T-helper 2 cell treated with Interferon-gamma antibody and Interleukin-4, amounts not matched to agents 5 μg/mL and 100 μg/mL, for 36 hours (primary cell): Measurements from ENCODE around the gene PALLD.

Experiments used
- DNase-seq: peaks from one replicate; pipeline ENCODE4 v3.0.0; 2021; ENCODE audit warnings: low spot score
- H3K27ac Mint-ChIP-seq: one replicate; pipeline ENCODE4 v1.8.0; 2021; ENCODE audit warnings: mild to moderate bottlenecking, mixed read lengths
- H3K27me3 Mint-ChIP-seq: one replicate; pipeline ENCODE4 v1.8.0; 2021; ENCODE audit warnings: low read depth, mixed read lengths
- H3K36me3 Mint-ChIP-seq: one replicate; pipeline ENCODE4 v1.8.0; 2021; ENCODE audit warnings: low read depth, mixed read lengths
- H3K4me1 Mint-ChIP-seq: one replicate; pipeline ENCODE4 v1.8.0; 2021; ENCODE audit warnings: low read depth, mixed read lengths
- H3K4me3 Mint-ChIP-seq: one replicate; pipeline ENCODE4 v1.8.0; 2022; ENCODE audit warnings: mild to moderate bottlenecking, moderate library complexity, mixed read lengths
- H3K9me3 Mint-ChIP-seq: one replicate; pipeline ENCODE4 v1.8.0; 2021; ENCODE audit warnings: mixed read lengths

The PALLD gene

GRCh38 chr4:168758351-168758876 lies 261.6 kb downstream of the PALLD start:
- DNase-seq, result no peak
- Mint-ChIP-seq H3K27me3 (peaks cover 3% of the 10 kb centered on the region), H3K9me3 (no peaks in the 10 kb centered on the region), H3K27ac (no peak overlapping the region), H3K36me3 (no peaks in the 10 kb centered on the region), H3K4me3 (no peak overlapping the region), H3K4me1 (peaks cover 19% of the 10 kb centered on the region)

GRCh38 chr4:168759321-168759720 lies 262.5 kb downstream of the PALLD start:
- no peak for DNase-seq
- Mint-ChIP-seq H3K9me3 (no peaks in the 10 kb centered on the region), H3K36me3 (no peaks in the 10 kb centered on the region), H3K27ac (no peak overlapping the region), H3K4me1 (peaks cover 19% of the 10 kb centered on the region), H3K4me3 (no peak overlapping the region), H3K27me3 (peaks cover 2% of the 10 kb centered on the region)

GRCh38 chr4:168759959-168760527 lies 263.2 kb downstream of the PALLD start:
- Mint-ChIP-seq H3K27ac (no peak overlapping the region), H3K27me3 (peaks cover 2% of the 10 kb centered on the region), H3K36me3 (no peaks in the 10 kb centered on the region), H3K9me3 (no peaks in the 10 kb centered on the region), H3K4me1 (peaks cover 19% of the 10 kb centered on the region), H3K4me3 (no peak overlapping the region)
- DNase-seq, result no peak

- H3K36me3 Mint-ChIP-seq, result no peaks in the 10 kb centered on the region
- H3K27me3 Mint-ChIP-seq, result peaks cover 2% of the 10 kb centered on the region
- H3K4me1 Mint-ChIP-seq, result peaks cover 19% of the 10 kb centered on the region
- H3K9me3 Mint-ChIP-seq, result no peaks in the 10 kb centered on the region
- H3K27ac Mint-ChIP-seq, result no peak overlapping the region
- DNase-seq, result no peak
- H3K4me3 Mint-ChIP-seq, result no peak overlapping the region
Measured at GRCh38 chr4:168761066-168761465, 264.2 kb downstream of the PALLD start.

DNA sequence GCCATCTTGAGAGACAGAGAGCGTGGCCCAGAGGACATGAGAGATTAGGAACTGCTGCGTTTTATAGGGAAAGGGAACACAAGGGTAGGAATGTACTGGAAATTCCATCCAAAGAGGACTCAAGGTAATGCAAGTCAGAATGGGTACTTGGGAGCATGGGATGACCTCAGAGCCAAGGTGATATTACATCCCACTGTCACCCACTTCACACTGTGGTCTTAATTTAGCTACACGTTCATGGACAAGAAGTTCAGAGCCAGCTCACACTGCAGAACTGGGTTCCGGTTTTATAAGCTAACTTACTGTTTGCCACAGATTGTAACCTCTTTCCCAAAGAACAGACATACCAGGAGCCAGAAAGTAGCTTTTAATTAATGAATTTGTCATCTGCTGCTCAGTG lies 268.5 kb downstream of the PALLD start:
- no peak for DNase-seq
- Mint-ChIP-seq H3K4me3 (no peak overlapping the region), H3K27me3 (peaks cover 5% of the 10 kb centered on the region), H3K27ac (no peak overlapping the region), H3K4me1 (peaks cover under 1% of the 10 kb centered on the region), H3K36me3 (no peaks in the 10 kb centered on the region), H3K9me3 (no peaks in the 10 kb centered on the region)

GRCh38 chr4:168765726-168766125 lies 268.9 kb downstream of the PALLD start:
- H3K9me3 Mint-ChIP-seq, result no peaks in the 10 kb centered on the region
- H3K27me3 Mint-ChIP-seq, result peaks cover 5% of the 10 kb centered on the region
- no peak for DNase-seq
- H3K36me3 Mint-ChIP-seq, result no peaks in the 10 kb centered on the region
- H3K4me3 Mint-ChIP-seq, result no peak overlapping the region
- no peak overlapping the region for H3K27ac Mint-ChIP-seq
- H3K4me1 Mint-ChIP-seq, result no peaks in the 10 kb centered on the region

- H3K9me3 Mint-ChIP-seq, result no peaks in the 10 kb centered on the region
- no peaks in the 10 kb centered on the region for H3K36me3 Mint-ChIP-seq
Measured at GRCh38 chr4:168766604-168767316, 269.9 kb downstream of the PALLD start.

DNA sequence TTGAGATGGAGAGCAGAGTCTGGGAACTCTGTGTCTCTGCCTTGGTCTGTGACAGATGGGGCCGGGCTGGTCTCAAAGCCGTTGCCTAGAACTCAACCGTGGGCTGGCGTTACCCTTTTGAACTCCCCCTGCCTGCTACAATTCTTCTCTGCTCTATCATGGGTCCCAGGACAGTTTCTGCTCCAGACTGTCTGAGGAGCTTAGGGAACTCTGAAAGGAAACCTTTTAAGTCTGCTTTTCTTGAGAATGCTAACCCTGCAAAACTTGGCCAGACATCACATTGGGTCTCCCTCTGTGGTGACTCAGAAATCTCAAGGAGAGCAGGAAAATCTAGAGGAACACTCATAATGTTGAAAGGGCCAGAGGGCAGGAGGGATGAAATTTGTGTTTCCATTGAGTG lies 272.6 kb downstream of the PALLD start:
- no peak overlapping the region for H3K27ac Mint-ChIP-seq
- no peaks in the 10 kb centered on the region for H3K36me3 Mint-ChIP-seq
- H3K27me3 Mint-ChIP-seq, result peaks cover 8% of the 10 kb centered on the region
- H3K4me1 Mint-ChIP-seq, result no peaks in the 10 kb centered on the region
- H3K9me3 Mint-ChIP-seq, result no peaks in the 10 kb centered on the region
- no peak for DNase-seq
- no peak overlapping the region for H3K4me3 Mint-ChIP-seq

More at GRCh38 chr4:168766604-168767316, 269.9 kb downstream of the PALLD start:
- Mint-ChIP-seq H3K27me3 (peaks cover 5% of the 10 kb centered on the region), H3K27ac (no peak overlapping the region), H3K4me1 (no peaks in the 10 kb centered on the region), H3K4me3 (no peak overlapping the region)
- no peak for DNase-seq

GRCh38 chr4:168769837-168770236 lies 273.0 kb downstream of the PALLD start:
- no peaks in the 10 kb centered on the region for H3K9me3 Mint-ChIP-seq
- no peak for DNase-seq
- no peak overlapping the region for H3K4me3 Mint-ChIP-seq
- no peaks in the 10 kb centered on the region for H3K4me1 Mint-ChIP-seq
- no peak overlapping the region for H3K27ac Mint-ChIP-seq
- peaks cover 8% of the 10 kb centered on the region for H3K27me3 Mint-ChIP-seq
- H3K36me3 Mint-ChIP-seq, result no peaks in the 10 kb centered on the region

GRCh38 chr4:168771251-168771650 lies 274.4 kb downstream of the PALLD start:
- Mint-ChIP-seq H3K9me3 (peaks cover 2% of the 10 kb centered on the region), H3K27ac (no peak overlapping the region), H3K36me3 (no peaks in the 10 kb centered on the region), H3K4me3 (no peak overlapping the region), H3K27me3 (peaks cover 6% of the 10 kb centered on the region), H3K4me1 (no peaks in the 10 kb centered on the region)
- DNase-seq, result no peak

DNA sequence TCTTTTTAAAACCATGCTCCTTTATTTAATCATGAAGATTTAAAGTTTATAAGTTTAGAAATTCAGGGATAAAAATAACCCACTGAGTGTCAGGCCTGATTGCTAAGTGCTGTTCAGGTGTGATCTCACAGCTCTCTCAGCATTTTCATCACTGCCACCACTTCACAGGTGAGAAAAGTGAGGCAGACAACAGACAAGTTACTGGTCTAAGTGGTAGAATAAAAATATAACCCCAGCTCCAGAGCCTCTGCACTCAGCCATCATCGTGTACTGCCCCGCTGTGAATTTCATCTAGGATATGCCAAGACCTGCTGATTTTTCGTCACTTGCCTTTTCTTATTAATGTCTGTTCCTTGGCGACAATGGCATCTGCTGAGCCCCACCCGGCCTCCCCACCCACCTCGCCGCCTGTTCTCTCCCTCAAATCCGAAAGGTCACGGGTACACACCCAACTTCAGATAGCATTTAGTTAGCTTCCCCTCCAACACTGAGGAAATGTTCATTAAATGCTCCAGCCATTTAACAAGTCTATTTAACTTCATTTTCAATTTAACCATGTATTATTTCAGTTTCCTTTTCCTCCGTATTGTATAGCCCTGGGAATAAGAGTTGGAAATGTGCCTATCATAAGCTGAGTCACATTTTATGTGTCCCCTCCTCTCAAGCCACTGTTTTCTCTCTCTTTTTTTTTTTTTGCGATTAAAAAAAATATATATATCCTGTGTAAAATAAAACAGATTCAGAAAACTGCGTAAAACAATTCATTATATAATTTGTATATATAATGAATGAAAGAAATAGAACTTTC lies 276.7 kb downstream of the PALLD start:
- no peak overlapping the region for H3K27ac Mint-ChIP-seq

DNA sequence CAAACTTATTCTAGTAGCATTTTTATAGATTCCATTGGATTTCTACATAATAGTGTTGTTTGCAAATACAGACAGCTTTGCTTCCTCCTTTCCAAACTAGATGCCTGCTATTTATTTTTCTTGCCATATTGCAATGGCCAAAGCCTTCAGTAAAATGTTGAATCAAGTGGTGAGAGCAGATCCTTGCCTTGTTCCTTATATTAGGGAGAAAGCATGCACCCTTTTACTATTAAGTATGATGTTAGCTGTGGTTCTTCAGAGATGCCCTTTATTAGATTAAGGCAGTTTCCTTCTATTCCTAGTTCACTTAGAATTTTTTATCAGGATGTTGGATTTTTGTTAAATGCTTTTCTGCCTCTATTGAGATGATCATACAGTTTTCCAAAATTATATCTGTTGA lies 279.5 kb downstream of the PALLD start:
- Mint-ChIP-seq H3K9me3 (peaks cover 5% of the 10 kb centered on the region), H3K36me3 (no peaks in the 10 kb centered on the region)
- no peak for DNase-seq

More for the DNA sequence above, 276.7 kb downstream of the PALLD start:
- H3K4me1 Mint-ChIP-seq, result no peaks in the 10 kb centered on the region
- peaks cover 5% of the 10 kb centered on the region for H3K9me3 Mint-ChIP-seq
- peaks cover 7% of the 10 kb centered on the region for H3K27me3 Mint-ChIP-seq
- DNase-seq, result no peak
- H3K36me3 Mint-ChIP-seq, result no peaks in the 10 kb centered on the region
- H3K4me3 Mint-ChIP-seq, result no peak overlapping the region

GRCh38 chr4:168777277-168777965 lies 280.6 kb downstream of the PALLD start:
- DNase-seq, result no peak
- no peak overlapping the region for H3K27ac Mint-ChIP-seq
- no peaks in the 10 kb centered on the region for H3K36me3 Mint-ChIP-seq
- no peaks in the 10 kb centered on the region for H3K4me1 Mint-ChIP-seq
- peaks cover 5% of the 10 kb centered on the region for H3K9me3 Mint-ChIP-seq
- peaks cover 11% of the 10 kb centered on the region for H3K27me3 Mint-ChIP-seq
- no peak overlapping the region for H3K4me3 Mint-ChIP-seq

More for the DNA sequence above, 279.5 kb downstream of the PALLD start:
- Mint-ChIP-seq H3K27me3 (peaks cover 10% of the 10 kb centered on the region), H3K4me1 (no peaks in the 10 kb centered on the region), H3K4me3 (no peak overlapping the region), H3K27ac (no peak overlapping the region)
